Measurements from ENCODE around the gene ELN. TPM values are rescaled to one million over a fixed set of nuclear protein-coding genes. Genes with fewer than 3 reads are reported as not detected.

ELN gene
- total RNA-seq, 1 donor from 2014 or later: 62.8 TPM

- DNase-seq (ENCODE audit: low spot score): no peak
Measured at GRCh38 chr7:74020390-74020789, 7.6 kb upstream of the ELN start.

DNA sequence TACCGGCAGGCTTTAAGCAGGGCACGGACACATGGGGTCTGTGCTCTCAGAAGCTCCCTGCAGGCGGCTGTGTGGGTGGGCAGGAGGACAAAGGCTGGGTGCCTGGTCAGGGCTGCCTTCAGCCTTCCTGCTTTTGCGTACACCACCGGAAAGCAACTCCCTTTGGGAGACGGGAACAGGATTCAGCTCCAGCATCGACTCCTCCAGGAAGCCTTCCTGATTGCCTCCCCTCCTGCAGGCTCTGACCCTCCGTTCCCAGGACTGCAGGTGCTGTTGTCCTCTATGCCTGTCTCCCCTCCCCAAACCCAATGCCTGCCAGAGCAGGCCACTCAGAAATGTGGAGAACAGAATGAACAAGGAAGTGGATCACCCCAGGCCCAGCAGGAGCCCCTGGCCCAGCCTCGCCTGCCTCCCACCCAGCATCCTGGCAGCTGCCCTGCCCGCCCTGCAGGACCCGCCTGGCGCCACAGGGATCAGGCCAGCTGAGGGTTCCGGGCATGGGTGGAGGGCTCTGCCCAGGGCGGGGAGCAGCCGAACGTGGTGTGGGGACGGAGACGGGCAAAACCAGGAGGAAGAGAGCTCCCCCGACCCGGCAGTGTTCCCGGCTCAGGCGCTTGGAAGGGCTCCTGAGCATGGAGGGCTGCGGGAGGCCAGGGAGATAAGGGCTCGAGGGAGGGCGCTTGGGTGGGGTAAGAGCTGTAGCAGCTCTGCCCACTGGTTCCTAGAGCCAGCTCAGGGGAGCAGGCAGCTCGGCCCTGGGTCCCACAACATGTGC is 6.2 kb upstream of the ELN start:
- no peak for DNase-seq (ENCODE audit: low spot score)
- intact Hi-C loops (cut with DNase I): loop anchor here (10.0 kb wide), 1 partner anchor 137 kb away; no protein-coding TSS in a partner anchor
- ATAC-seq: no peak

More at GRCh38 chr7:74020390-74020789, 7.6 kb upstream of the ELN start:
- intact Hi-C loops (cut with DNase I): loop anchor here (10.0 kb wide), 1 partner anchor 136 kb away; no protein-coding TSS in a partner anchor
- no peak for ATAC-seq

GRCh38 chr7:74022507-74022906 is 5.5 kb upstream of the ELN start:
- intact Hi-C loops (cut with DNase I): loop anchor here (10.0 kb wide), 1 partner anchor 138 kb away; no protein-coding TSS in a partner anchor
- DNase-seq (ENCODE audit: low spot score) (no peak), ATAC-seq (no peak)

DNA sequence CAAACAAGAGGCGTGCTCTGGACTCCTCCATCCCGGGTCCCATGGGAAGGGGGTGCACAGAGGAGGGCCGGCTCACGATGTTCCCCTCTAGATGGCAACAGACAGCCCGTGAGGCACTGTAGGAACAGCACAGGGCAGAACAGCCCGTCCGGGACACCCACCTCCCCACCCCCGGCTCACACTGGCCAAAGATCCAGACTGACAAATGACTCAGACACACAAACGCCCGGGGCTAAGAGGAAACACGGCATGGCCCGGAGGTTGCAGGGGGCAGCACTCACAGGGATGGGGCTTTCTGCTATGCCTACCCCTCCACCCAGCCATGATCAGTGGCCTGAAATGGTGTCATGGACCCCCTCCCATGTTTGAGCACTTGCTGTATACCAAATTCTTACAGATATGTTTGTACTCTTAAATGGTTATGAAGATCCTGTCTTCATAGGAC is 4.9 kb upstream of the ELN start:
- peak; percentile 57 for ATAC-seq
- no peak for DNase-seq (ENCODE audit: low spot score)
- intact Hi-C loops (cut with DNase I): loop anchor here (10.0 kb wide), 1 partner anchor 138 kb away; no protein-coding TSS in a partner anchor

GRCh38 chr7:74023786-74024185 is 4.2 kb upstream of the ELN start:
- DNase-seq (ENCODE audit: low spot score) (no peak), ATAC-seq (no peak)
- intact Hi-C loops (cut with DNase I): loop anchor here (10.0 kb wide), 1 partner anchor 139 kb away; no protein-coding TSS in a partner anchor

DNA sequence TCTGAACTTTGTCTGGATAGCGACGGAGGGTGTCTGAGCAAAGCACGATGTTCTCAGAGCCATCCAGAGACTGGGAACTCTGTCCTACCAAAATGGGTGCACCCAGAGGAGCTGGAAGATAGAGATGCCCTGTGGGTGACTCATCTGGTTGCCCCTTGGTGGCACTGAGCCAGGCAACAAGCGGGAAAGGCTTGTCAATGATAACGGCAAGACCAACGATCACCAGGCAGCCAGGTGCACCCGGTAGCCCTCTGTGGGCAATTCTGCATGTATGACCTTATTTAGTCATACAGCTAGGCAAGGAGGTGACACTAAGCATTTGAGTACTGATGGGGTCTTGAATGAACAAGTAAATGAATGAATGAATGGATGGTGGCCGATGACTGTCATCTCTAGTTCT is 2.8 kb upstream of the ELN start:
- no peak for ATAC-seq
- intact Hi-C loops (cut with DNase I): loop anchor here (10.0 kb wide), 1 partner anchor 140 kb away; no protein-coding TSS in a partner anchor
- no peak for DNase-seq (ENCODE audit: low spot score)

- intact Hi-C loops (cut with DNase I): loop anchor here (10.0 kb wide), 1 partner anchor 141 kb away; no protein-coding TSS in a partner anchor
- ATAC-seq: no peak
- no peak for DNase-seq (ENCODE audit: low spot score)
Measured at GRCh38 chr7:74025730-74026129, 2.2 kb upstream of the ELN start.

DNA sequence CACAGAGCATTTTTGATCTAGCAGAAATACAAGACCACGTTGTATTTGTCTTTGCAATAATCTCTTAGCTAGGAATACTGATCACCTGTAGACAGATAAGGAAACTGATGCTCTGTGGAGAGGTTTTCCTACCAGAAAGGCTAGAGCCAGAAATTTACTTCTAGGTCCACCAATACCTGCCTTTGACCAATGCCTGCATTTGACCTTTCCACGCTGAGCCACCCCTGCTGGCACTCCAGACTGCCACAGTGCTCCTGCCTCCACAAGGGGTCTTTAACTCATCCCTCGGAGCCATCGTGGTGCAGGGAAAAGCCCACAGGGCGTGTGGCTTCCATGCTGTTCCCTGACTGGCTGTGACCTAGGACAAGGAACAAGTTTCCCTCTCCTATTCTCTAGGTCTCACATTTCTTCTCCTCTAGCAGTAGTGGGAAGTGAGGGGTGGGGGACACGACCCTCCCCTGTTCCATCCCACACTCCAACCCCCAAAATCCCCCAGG is 1.5 kb upstream of the ELN start:
- intact Hi-C loops (cut with DNase I): loop anchor here (10.0 kb wide), 1 partner anchor 142 kb away; no protein-coding TSS in a partner anchor
- no peak for ATAC-seq

GRCh38 chr7:74026903-74027682 is 880 bp upstream of the ELN start:
- ATAC-seq (peak; percentile 71), DNase-seq (ENCODE audit: low spot score) (peak; percentile 91)
- intact Hi-C loops (cut with DNase I): loop anchor here (10.0 kb wide), 1 partner anchor 142 kb away; no protein-coding TSS in a partner anchor

More for the DNA sequence above, 1.5 kb upstream of the ELN start:
- no peak for DNase-seq (ENCODE audit: low spot score)

- intact Hi-C loops (cut with DNase I): loop anchor here (10.0 kb wide), 1 partner anchor 144 kb away; no protein-coding TSS in a partner anchor
- ATAC-seq (peak; percentile 0), DNase-seq (ENCODE audit: low spot score) (no peak)
Measured at GRCh38 chr7:74028321-74028838, 407 bp downstream of the ELN start.

DNA sequence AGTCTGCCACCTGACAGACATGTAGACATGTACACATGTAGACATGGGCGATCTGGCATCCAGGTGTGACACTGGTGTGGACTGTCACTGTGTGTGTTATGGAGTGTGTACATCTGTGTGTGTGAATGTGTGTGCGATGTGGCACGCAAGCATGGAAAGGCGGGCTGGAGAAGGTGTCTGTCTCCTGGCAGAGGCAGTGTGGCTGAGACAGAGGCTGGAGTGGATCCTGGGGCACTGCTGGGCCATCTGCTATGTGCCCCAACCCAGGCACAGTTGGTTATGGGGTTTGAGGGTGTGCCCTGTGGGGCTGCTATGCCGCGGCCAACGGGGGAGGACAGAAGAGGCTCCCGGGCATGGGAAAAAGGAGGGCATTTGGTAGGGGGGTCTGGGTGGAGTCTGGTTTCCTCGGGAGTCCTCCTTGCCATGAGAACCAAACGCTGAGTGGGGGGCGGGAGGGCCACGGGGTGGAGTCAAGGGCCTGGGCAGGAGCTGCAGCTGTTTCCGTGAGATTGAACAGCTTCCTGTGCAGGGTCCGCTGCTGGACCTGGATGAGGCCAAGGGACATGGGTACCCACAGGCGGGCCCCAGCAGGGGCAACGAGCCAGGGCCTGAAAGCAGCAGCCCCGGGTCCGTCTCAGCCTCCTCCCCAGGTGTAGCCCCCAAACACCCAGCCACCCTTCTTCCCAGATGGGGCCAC is 1.3 kb downstream of the ELN start:
- intact Hi-C loops (cut with DNase I): loop anchor here (10.0 kb wide), 1 partner anchor 144 kb away; no protein-coding TSS in a partner anchor
- no peak for ATAC-seq
- no peak for DNase-seq (ENCODE audit: low spot score)

- DNase-seq (ENCODE audit: low spot score) (no peak), ATAC-seq (no peak)
- intact Hi-C loops (cut with DNase I): loop anchor here (10.0 kb wide), 1 partner anchor 145 kb away; no protein-coding TSS in a partner anchor
Measured at GRCh38 chr7:74029991-74030415, 2.0 kb downstream of the ELN start.

GRCh38 chr7:74030861-74031260 is 2.9 kb downstream of the ELN start:
- intact Hi-C loops (cut with DNase I): no loop called here
- ATAC-seq: no peak
- DNase-seq (ENCODE audit: low spot score): no peak

GRCh38 chr7:74031403-74032190 is 3.6 kb downstream of the ELN start:
- intact Hi-C loops (cut with DNase I): no loop called here
- ATAC-seq (no peak), DNase-seq (ENCODE audit: low spot score) (no peak)

- intact Hi-C loops (cut with DNase I): no loop called here
- no peak for DNase-seq (ENCODE audit: low spot score)
- peak; percentile 68 for ATAC-seq
Measured at GRCh38 chr7:74032191-74032490, 4.2 kb downstream of the ELN start.

- no peak for ATAC-seq
- no peak for DNase-seq (ENCODE audit: low spot score)
- intact Hi-C loops (cut with DNase I): no loop called here
Measured at GRCh38 chr7:74032624-74033371, 4.8 kb downstream of the ELN start.

All from sciatic nerve (tissue), 2 donors.